Fibroblast of the conjunctiva (primary cell): Measurements from ENCODE around the gene TMEM121B.
"Not testable (repeated sequence)": the region's sequence is repeated elsewhere in the genome, so short reads cannot be mapped to it uniquely, and the experiment has no call there.

ENCODE experiments used
- DNase-seq: peaks from one replicate; pipeline ENCODE4 v3.0.0-alpha.2; 2010; ENCODE audit warnings: low read depth

TMEM121B gene

GRCh38 chr22:17121233-17122195 lies at the start of gene TMEM121B:
Gene TMEM121B (minus strand): TSS chr22:17121360. CDS start chr22:17121127, 233 bp downstream.
- no peak for DNase-seq

- no peak for DNase-seq
Observed at GRCh38 chr22:17167486-17167885, 46.3 kb upstream of the TMEM121B start.

- DNase-seq = no peak
Observed at GRCh38 chr22:17164392-17165024, 43.3 kb upstream of the TMEM121B start.

GRCh38 chr22:17162731-17163130 lies 41.6 kb upstream of the TMEM121B start:
- no peak for DNase-seq

- DNase-seq = no peak
Observed at GRCh38 chr22:17161991-17162390, 40.8 kb upstream of the TMEM121B start.

- no peak for DNase-seq
Observed at GRCh38 chr22:17159504-17159951, 38.4 kb upstream of the TMEM121B start.

GRCh38 chr22:17158568-17159503 lies 37.7 kb upstream of the TMEM121B start, which contains the start of gene HDHD5:
Gene HDHD5 (minus strand): TSS chr22:17159277. CDS start chr22:17159251, 26 bp downstream.
- DNase-seq = peak; percentile 51

GRCh38 chr22:17158176-17158567 lies 37.0 kb upstream of the TMEM121B start:
- DNase-seq = no peak

- no peak for DNase-seq
Observed at GRCh38 chr22:17157714-17158113, 36.6 kb upstream of the TMEM121B start.

- no peak for DNase-seq
Observed at GRCh38 chr22:17155941-17156340, 34.8 kb upstream of the TMEM121B start.

GRCh38 chr22:17152971-17153370 lies 31.8 kb upstream of the TMEM121B start:
- no peak for DNase-seq

GRCh38 chr22:17152340-17152739 lies 31.2 kb upstream of the TMEM121B start:
- no peak for DNase-seq

GRCh38 chr22:17149076-17149815 lies 28.1 kb upstream of the TMEM121B start:
- DNase-seq = no peak

- DNase-seq = not testable (repeated sequence)
Observed at GRCh38 chr22:17147458-17147857, 26.3 kb upstream of the TMEM121B start.

- no peak for DNase-seq
Observed at GRCh38 chr22:17145021-17145680, 24.0 kb upstream of the TMEM121B start.

- no peak for DNase-seq
Observed at GRCh38 chr22:17143826-17144225, 22.7 kb upstream of the TMEM121B start.

GRCh38 chr22:17143101-17143500 lies 21.9 kb upstream of the TMEM121B start:
- DNase-seq = no peak

GRCh38 chr22:17140826-17141766 lies 19.9 kb upstream of the TMEM121B start:
- DNase-seq = no peak

GRCh38 chr22:17140022-17140421 lies 18.9 kb upstream of the TMEM121B start:
- no peak for DNase-seq
